ENCODE data around the gene RAPGEF1. TPM values are rescaled to one million over a fixed set of nuclear protein-coding genes. Genes with fewer than 3 reads are reported as not detected.

Gene RAPGEF1
- total and polyA plus RNA-seq, 2 of the 13 experiments (the other 11 are each of a cell fraction or from before 2014, with no cell fraction given) = 21.2 to 38.9 TPM

GRCh38 chr9:131625790-131626670, 113.8 kb downstream of the RAPGEF1 start:
- 95% methylated on average over 17 of the region's 28 CpGs for WGBS (ENCODE audit: low lambda C conversion rate)
- BruUV-seq (replicated peaks) = no TSS peak
- TF ChIP-seq ZNF264 (CRISPR knock-in tag; IDR thresholded peaks at IDR 0.05) (no peak), RBAK (CRISPR knock-in tag; IDR thresholded peaks at IDR 0.05) (no peak), SIN3A (IDR thresholded peaks at IDR 0.05; ENCODE audit: borderline replicate concordance, low read depth, low read length) (no peak), POLR2AphosphoS2 (IDR thresholded peaks at IDR 0.05; ENCODE audit: low read depth, low read length) (no peak), E2F5 (CRISPR knock-in tag; conservative IDR thresholded peaks at IDR 0.05) (no peak), NR2F6 (IDR thresholded peaks at IDR 0.05) (no peak), NR2F6 (CRISPR knock-in tag; IDR thresholded peaks at IDR 0.05) (no peak), ZNF333 (CRISPR knock-in tag; IDR thresholded peaks at IDR 0.05; ENCODE audit: borderline replicate concordance) (no peak), AFF4 (CRISPR knock-in tag; IDR thresholded peaks at IDR 0.05) (no peak), PHB2 (IDR thresholded peaks at IDR 0.05; ENCODE audit: partially characterized antibody) (no peak), ZNF841 (CRISPR knock-in tag; IDR thresholded peaks at IDR 0.05; ENCODE audit: borderline replicate concordance) (no peak), ZNF598 (CRISPR knock-in tag; IDR thresholded peaks at IDR 0.05; ENCODE audit: borderline replicate concordance) (no peak)
- no peak overlapping the region for H3K4me2 ChIP-seq (ENCODE audit: low read depth, low read length)
- FAIRE-seq = no peak
- DNase-seq (ENCODE audit: low spot score) = no peak
- intact Hi-C loops (cut with micrococcal nuclease; ENCODE audit: unreplicated experiment) = no loop called here
- no peak overlapping the region for H3K9ac ChIP-seq (ENCODE audit: insufficient read depth, low read depth, low read length)
- no peak overlapping the region for H3K4me3 ChIP-seq (replicated peaks in 1 of 3; ENCODE audit: insufficient read depth in 1 of 3, low read depth in 2 of 3, low read length in 3 of 3)
- no peaks in the 10 kb centered on the region for H3K27me3 ChIP-seq (ENCODE audit: control insufficient read depth in 1 of 2, insufficient read depth in 2 of 2, low read length in 2 of 2)
- H4K20me1 ChIP-seq (ENCODE audit: insufficient read depth, low read length) = no peaks in the 10 kb centered on the region
- ChIA-PET CTCF (ENCODE audit: low intra/inter-chr PET ratio, low total read pairs) (no interaction called here), POLR2A (no interaction called here)
- H2AFZ ChIP-seq (ENCODE audit: low read length) = no peak overlapping the region
- H3K9me3 ChIP-seq (ENCODE audit: low read length) = no peaks in the 10 kb centered on the region
- H3K79me2 ChIP-seq (ENCODE audit: insufficient read depth, low read length) = no peaks in the 10 kb centered on the region
- H3K27ac ChIP-seq (ENCODE audit: extremely low read length, insufficient read depth, low read length) = no peak overlapping the region
- ATAC-seq = no peak
- in situ Hi-C loops (cut with HindIII; ENCODE audit: extremely low pct_ligation_motif_present, low pct_unique_long_range_greater_than_20kb) = no loop called here
- peaks cover 9 to 47% of the 10 kb centered on the region in 2 experiments; a peak in 4 of 5 replicates for H3K36me3 ChIP-seq (replicated peaks in 1 of 2; ENCODE audit: control insufficient read depth in 1 of 2, insufficient read depth in 2 of 2, low read length in 2 of 2)
- no peaks in the 10 kb centered on the region for H3K4me1 ChIP-seq (ENCODE audit: insufficient read depth, low read length)
